Panc1 (cell line): ENCODE data around the gene CDK12.

Experiments used
- POLR2AphosphoS5 ChIP-seq: IDR thresholded peaks from 2 replicates; pipeline ENCODE4 v1.6.1; 2012; ENCODE audit warnings: mild to moderate bottlenecking, low read depth, low read length, moderate library complexity
- SIN3A ChIP-seq: IDR thresholded peaks from 2 replicates; pipeline ENCODE4 v1.6.1; 2012; ENCODE audit warnings: low read depth, mild to moderate bottlenecking, low read length, moderate library complexity, borderline replicate concordance; ENCODE audit not compliant: insufficient read depth
- TCF7L2 ChIP-seq: IDR thresholded peaks from 2 replicates; pipeline ENCODE4 v1.6.1; 2011; ENCODE audit warnings: mild to moderate bottlenecking, low read depth, low read length, inconsistent platforms
- TF ChIP-seq, protein P1 (sequence below): fragments of 450-650 bp; IDR thresholded peaks from 2 replicates; pipeline ENCODE4 v1.5.1; 2017; ENCODE audit warnings: mild to moderate bottlenecking
- TF ChIP-seq, protein P2 (sequence below), 2 experiments: IDR thresholded peaks; 2 replicates each; pipeline ENCODE4 v1.6.1; 2011 to 2012; ENCODE audit warnings: low read depth in 2 of 2, control low read depth in 1 of 2, low read length in 1 of 2, mild to moderate bottlenecking in 1 of 2, moderate library complexity in 1 of 2; ENCODE audit not compliant: insufficient read depth in 1 of 2

DNA sequence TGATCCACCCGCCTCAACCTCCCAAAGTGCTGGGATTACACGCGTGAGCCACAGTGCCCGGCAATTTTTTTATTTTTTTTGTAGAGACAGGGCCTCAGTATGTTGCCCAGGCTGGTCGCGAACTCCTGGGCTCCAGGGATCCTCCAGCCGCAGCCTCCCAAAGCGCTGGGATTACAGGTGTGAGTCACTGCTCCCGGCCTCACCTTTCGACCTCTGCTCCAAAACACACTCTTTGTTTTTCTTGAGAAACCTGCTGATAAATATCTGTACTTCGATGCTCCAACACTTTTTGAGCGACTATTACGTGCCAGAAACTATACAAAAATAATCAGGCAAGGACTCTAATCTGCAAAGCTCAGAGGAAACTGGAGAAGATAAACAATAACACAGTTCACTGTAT is 11.2 kb upstream of the CDK12 start:
- TF ChIP-seq POLR2AphosphoS5, result no peak
- TF ChIP-seq, protein P1, sequence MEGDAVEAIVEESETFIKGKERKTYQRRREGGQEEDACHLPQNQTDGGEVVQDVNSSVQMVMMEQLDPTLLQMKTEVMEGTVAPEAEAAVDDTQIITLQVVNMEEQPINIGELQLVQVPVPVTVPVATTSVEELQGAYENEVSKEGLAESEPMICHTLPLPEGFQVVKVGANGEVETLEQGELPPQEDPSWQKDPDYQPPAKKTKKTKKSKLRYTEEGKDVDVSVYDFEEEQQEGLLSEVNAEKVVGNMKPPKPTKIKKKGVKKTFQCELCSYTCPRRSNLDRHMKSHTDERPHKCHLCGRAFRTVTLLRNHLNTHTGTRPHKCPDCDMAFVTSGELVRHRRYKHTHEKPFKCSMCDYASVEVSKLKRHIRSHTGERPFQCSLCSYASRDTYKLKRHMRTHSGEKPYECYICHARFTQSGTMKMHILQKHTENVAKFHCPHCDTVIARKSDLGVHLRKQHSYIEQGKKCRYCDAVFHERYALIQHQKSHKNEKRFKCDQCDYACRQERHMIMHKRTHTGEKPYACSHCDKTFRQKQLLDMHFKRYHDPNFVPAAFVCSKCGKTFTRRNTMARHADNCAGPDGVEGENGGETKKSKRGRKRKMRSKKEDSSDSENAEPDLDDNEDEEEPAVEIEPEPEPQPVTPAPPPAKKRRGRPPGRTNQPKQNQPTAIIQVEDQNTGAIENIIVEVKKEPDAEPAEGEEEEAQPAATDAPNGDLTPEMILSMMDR, result no peak
- TF ChIP-seq, protein P2, sequence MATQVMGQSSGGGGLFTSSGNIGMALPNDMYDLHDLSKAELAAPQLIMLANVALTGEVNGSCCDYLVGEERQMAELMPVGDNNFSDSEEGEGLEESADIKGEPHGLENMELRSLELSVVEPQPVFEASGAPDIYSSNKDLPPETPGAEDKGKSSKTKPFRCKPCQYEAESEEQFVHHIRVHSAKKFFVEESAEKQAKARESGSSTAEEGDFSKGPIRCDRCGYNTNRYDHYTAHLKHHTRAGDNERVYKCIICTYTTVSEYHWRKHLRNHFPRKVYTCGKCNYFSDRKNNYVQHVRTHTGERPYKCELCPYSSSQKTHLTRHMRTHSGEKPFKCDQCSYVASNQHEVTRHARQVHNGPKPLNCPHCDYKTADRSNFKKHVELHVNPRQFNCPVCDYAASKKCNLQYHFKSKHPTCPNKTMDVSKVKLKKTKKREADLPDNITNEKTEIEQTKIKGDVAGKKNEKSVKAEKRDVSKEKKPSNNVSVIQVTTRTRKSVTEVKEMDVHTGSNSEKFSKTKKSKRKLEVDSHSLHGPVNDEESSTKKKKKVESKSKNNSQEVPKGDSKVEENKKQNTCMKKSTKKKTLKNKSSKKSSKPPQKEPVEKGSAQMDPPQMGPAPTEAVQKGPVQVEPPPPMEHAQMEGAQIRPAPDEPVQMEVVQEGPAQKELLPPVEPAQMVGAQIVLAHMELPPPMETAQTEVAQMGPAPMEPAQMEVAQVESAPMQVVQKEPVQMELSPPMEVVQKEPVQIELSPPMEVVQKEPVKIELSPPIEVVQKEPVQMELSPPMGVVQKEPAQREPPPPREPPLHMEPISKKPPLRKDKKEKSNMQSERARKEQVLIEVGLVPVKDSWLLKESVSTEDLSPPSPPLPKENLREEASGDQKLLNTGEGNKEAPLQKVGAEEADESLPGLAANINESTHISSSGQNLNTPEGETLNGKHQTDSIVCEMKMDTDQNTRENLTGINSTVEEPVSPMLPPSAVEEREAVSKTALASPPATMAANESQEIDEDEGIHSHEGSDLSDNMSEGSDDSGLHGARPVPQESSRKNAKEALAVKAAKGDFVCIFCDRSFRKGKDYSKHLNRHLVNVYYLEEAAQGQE (IDR thresholded peaks at IDR 0.05; ENCODE audit: insufficient read depth in 1 of 2, low read depth in 2 of 2, low read length in 1 of 2), result no peak
- no peak for TF ChIP-seq TCF7L2
- TF ChIP-seq SIN3A, result no peak
